ENCODE measurements around the gene ARAF. TPM values are rescaled to one million over a fixed set of nuclear protein-coding genes. Genes with fewer than 3 reads are reported as not detected.
A peak's percentile ranks its signal among the peaks of the same experiment; 100 is the strongest.

ARAF gene
- total and polyA plus RNA-seq, 3 donors from 2014 or later: 29.8 to 44.3 (median 34.4) TPM

- DNase-seq: no peak
- 55 to 64% methylated on average over 4 to 8 of the region's 8 CpGs for WGBS, 2 donors
- TF ChIP-seq POLR2A (IDR thresholded peaks at IDR 0.05): no peak
- TF ChIP-seq, protein P1, sequence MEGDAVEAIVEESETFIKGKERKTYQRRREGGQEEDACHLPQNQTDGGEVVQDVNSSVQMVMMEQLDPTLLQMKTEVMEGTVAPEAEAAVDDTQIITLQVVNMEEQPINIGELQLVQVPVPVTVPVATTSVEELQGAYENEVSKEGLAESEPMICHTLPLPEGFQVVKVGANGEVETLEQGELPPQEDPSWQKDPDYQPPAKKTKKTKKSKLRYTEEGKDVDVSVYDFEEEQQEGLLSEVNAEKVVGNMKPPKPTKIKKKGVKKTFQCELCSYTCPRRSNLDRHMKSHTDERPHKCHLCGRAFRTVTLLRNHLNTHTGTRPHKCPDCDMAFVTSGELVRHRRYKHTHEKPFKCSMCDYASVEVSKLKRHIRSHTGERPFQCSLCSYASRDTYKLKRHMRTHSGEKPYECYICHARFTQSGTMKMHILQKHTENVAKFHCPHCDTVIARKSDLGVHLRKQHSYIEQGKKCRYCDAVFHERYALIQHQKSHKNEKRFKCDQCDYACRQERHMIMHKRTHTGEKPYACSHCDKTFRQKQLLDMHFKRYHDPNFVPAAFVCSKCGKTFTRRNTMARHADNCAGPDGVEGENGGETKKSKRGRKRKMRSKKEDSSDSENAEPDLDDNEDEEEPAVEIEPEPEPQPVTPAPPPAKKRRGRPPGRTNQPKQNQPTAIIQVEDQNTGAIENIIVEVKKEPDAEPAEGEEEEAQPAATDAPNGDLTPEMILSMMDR (IDR thresholded peaks at IDR 0.05): no peak
- Histone ChIP-seq H3K4me1 (no peaks in the 10 kb centered on the region), H3K36me3 (ENCODE audit: low read depth, missing control alignments) (no peaks in the 10 kb centered on the region), H3K4me3 (no peak overlapping the region), H3K27ac (no peak overlapping the region), H3K9me3 (no peaks in the 10 kb centered on the region), H3K27me3 (no peaks in the 10 kb centered on the region)
- intact Hi-C loops (cut with DNase I; ENCODE audit: low total_unique reads): no loop called here
Measured at GRCh38 chrX:47570794-47571193, 9.8 kb downstream of the ARAF start.

- no peaks in the 10 kb centered on the region for H3K36me3 ChIP-seq (ENCODE audit: low read depth, missing control alignments)
Measured at GRCh38 chrX:47571215-47571614, 10.2 kb downstream of the ARAF start.

DNA sequence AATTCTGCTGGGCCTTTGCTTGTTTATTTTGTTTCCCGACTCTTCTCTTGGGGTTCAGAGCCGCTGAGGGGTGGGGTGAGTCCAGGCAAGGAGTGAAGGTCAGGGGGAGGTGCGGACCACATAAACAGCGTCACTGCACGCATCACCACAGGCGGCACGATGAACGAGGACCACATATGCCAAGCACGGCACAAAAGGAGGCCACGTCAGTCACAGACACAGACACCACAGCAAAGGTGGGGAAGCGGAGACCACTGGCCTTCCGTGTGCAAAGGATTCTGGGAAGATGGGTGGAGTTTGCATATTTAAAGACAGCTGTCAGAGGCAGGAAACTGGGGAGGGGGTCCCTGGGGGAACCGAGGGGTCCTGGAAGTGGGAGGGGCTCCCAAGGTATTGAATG lies 10.9 kb downstream of the ARAF start:
- H3K27ac ChIP-seq: no peak overlapping the region
- no peaks in the 10 kb centered on the region for H3K4me1 ChIP-seq
- no peak for TF ChIP-seq POLR2A (IDR thresholded peaks at IDR 0.05)
- TF ChIP-seq, protein P1 (IDR thresholded peaks at IDR 0.05): no peak
- no peak for DNase-seq
- H3K36me3 ChIP-seq (ENCODE audit: low read depth, missing control alignments): no peaks in the 10 kb centered on the region
- no peak overlapping the region for H3K4me3 ChIP-seq
- no peaks in the 10 kb centered on the region for H3K9me3 ChIP-seq
- no peaks in the 10 kb centered on the region for H3K27me3 ChIP-seq
- WGBS, 2 donors: 59 to 68% methylated on average over 3 to 9 of the region's 13 CpGs
- intact Hi-C loops (cut with DNase I; ENCODE audit: low total_unique reads): no loop called here

More at GRCh38 chrX:47571215-47571614, 10.2 kb downstream of the ARAF start:
- peak; percentile 35 for DNase-seq
- no peaks in the 10 kb centered on the region for H3K9me3 ChIP-seq
- no peak overlapping the region for H3K27ac ChIP-seq
- intact Hi-C loops (cut with DNase I; ENCODE audit: low total_unique reads): no loop called here
- H3K4me3 ChIP-seq: no peak overlapping the region
- 88% methylated on average over 5 of the region's 11 CpGs; no CpG with 5 or more reads in 1 of the 2 donors for WGBS, 2 donors
- TF ChIP-seq POLR2A (IDR thresholded peaks at IDR 0.05): no peak
- TF ChIP-seq, protein P1 (IDR thresholded peaks at IDR 0.05): no peak
- no peaks in the 10 kb centered on the region for H3K27me3 ChIP-seq
- H3K4me1 ChIP-seq: no peaks in the 10 kb centered on the region

- DNase-seq: no peak
- H3K4me3 ChIP-seq: no peak overlapping the region
- H3K36me3 ChIP-seq (ENCODE audit: low read depth, missing control alignments): no peaks in the 10 kb centered on the region
- TF ChIP-seq, protein P1 (IDR thresholded peaks at IDR 0.05): no peak
- no peak for TF ChIP-seq POLR2A (IDR thresholded peaks at IDR 0.05)
- no peaks in the 10 kb centered on the region for H3K9me3 ChIP-seq
- H3K27me3 ChIP-seq: no peaks in the 10 kb centered on the region
- intact Hi-C loops (cut with DNase I; ENCODE audit: low total_unique reads): no loop called here
- H3K4me1 ChIP-seq: no peaks in the 10 kb centered on the region
- H3K27ac ChIP-seq: peak overlapping the region in 1 of 2 donors; percentile 19
- WGBS, 2 donors: 40 to 51% methylated on average over 3 to 9 of the region's 9 CpGs
Measured at GRCh38 chrX:47572773-47573340, 11.9 kb downstream of the ARAF start.
